Keratinocyte (primary cell): ENCODE results near the gene COL20A1. TPM values are rescaled to one million over a fixed set of nuclear protein-coding genes. Genes with fewer than 3 reads are reported as not detected.

ENCODE experiments used
- DNase-seq: peaks from one replicate; pipeline ENCODE4 v3.0.0-alpha.2; 2011; ENCODE audit warnings: low read depth, missing footprints, low spot score
- FAIRE-seq: peaks from 2 replicates; lab custom pipeline; 2011; peaks lifted over from hg19 to GRCh38; lab: Jason Lieb, UNC
- H2AFZ ChIP-seq: 2 replicates; pipeline ENCODE4 v1.6.0; 2012; ENCODE audit warnings: low read length, control low read depth, inconsistent platforms; ENCODE audit not compliant: control insufficient read depth
- H3K27ac ChIP-seq: 2 replicates; pipeline ENCODE4 v1.5.1; 2011; ENCODE audit warnings: low read length; ENCODE audit not compliant: control insufficient read depth, insufficient read depth
- H3K27me3 ChIP-seq: 3 replicates; pipeline ENCODE4 v1.6.0; 2011; ENCODE audit warnings: low read length; ENCODE audit not compliant: control insufficient read depth, insufficient read depth; ENCODE audit errors: extremely low read depth
- H3K36me3 ChIP-seq, 2 experiments: 2 replicates in 1 of 2; 3 replicates in 1 of 2; pipeline ENCODE4 v1.5.1; 2011; ENCODE audit warnings: low read length in 2 of 2, mild to moderate bottlenecking in 1 of 2; ENCODE audit not compliant: control insufficient read depth in 2 of 2, insufficient read depth in 2 of 2; ENCODE audit errors: extremely low read depth in 1 of 2
- H3K4me1 ChIP-seq: 3 replicates; pipeline ENCODE4 v1.5.1; 2011; ENCODE audit warnings: low read length; ENCODE audit not compliant: control insufficient read depth, insufficient read depth; ENCODE audit errors: extremely low read depth
- H3K4me2 ChIP-seq: 3 replicates; pipeline ENCODE4 v1.6.0; 2011; ENCODE audit warnings: low read depth, low read length; ENCODE audit not compliant: control insufficient read depth, insufficient read depth; ENCODE audit errors: extremely low read depth
- H3K4me3 ChIP-seq, 3 experiments: fragments of 200-600 bp in 1 of 3; sonication (generic) in 1 of 3; 2 replicates in 2 of 3; 3 replicates in 1 of 3; pipeline ENCODE4 v1.5.1; 2011 to 2016; ENCODE audit warnings: low read length in 3 of 3, mild to moderate bottlenecking in 3 of 3, control low read depth in 2 of 3, inconsistent platforms in 1 of 3, low read depth in 1 of 3, mixed read lengths in 1 of 3, mixed run types in 1 of 3, moderate library complexity in 1 of 3; ENCODE audit not compliant: control insufficient read depth in 2 of 3, insufficient read depth in 2 of 3; ENCODE audit errors: extremely low read depth in 1 of 3
- H3K79me2 ChIP-seq: 2 replicates; pipeline ENCODE4 v1.6.0; 2012; ENCODE audit warnings: low read length; ENCODE audit not compliant: control insufficient read depth, insufficient read depth
- H3K9ac ChIP-seq: 3 replicates; pipeline ENCODE4 v1.6.0; 2011; ENCODE audit warnings: low read length; ENCODE audit not compliant: control insufficient read depth, insufficient read depth; ENCODE audit errors: extremely low read depth
- H3K9me1 ChIP-seq: 3 replicates; pipeline ENCODE4 v1.6.0; 2011; ENCODE audit warnings: low read length; ENCODE audit not compliant: control insufficient read depth, insufficient read depth; ENCODE audit errors: extremely low read depth
- H3K9me3 ChIP-seq: 2 replicates; pipeline ENCODE4 v1.5.1; 2012; ENCODE audit warnings: low read depth, low read length; ENCODE audit not compliant: control insufficient read depth
- H4K20me1 ChIP-seq: 3 replicates; pipeline ENCODE4 v1.6.0; 2011; ENCODE audit warnings: low read length; ENCODE audit not compliant: control insufficient read depth, insufficient read depth; ENCODE audit errors: extremely low read depth
- CTCF ChIP-seq, 3 experiments: IDR thresholded peaks in 1 of 3; conservative IDR thresholded peaks in 1 of 3; optimal IDR thresholded peaks in 1 of 3; 2 replicates in 2 of 3; 3 replicates in 1 of 3; pipeline versions ENCODE3 to v1.5.1; 2011; ENCODE audit warnings: low read length in 3 of 3, mild to moderate bottlenecking in 3 of 3, moderate library complexity in 2 of 3, control low read depth in 1 of 3, inconsistent platforms in 1 of 3; ENCODE audit not compliant: insufficient read depth in 2 of 3; ENCODE audit errors: extremely low read depth in 1 of 3
- EZH2 ChIP-seq: IDR thresholded peaks from one replicate; pipeline ENCODE4 v1.6.1; 2012; ENCODE audit warnings: inconsistent platforms, mild to moderate bottlenecking, low read length, moderate library complexity
- dilution Hi-C: fragments of 300-500 bp; cut with MboI; formaldehyde crosslinking; loops from one replicate; pipeline ENCODE4 v1.7.0; 2020; ENCODE audit warnings: low sequenced_read_pairs; ENCODE audit not compliant: extremely low pct_ligation_motif_present
- polyA plus RNA-seq, 5 experiments: library from polyadenylated mRNA; depleted of rRNA in 3 of 5; stranded (reverse) in 3 of 5; stranded (forward) in 1 of 5; unstranded in 1 of 5; fragments of >200 nt; gene quantifications; 1 replicate in 1 of 5; 2 replicates in 3 of 5; 3 replicates in 1 of 5; pipeline versions ENCODE4 v1.2.1 to v1.2.3, GENCODE V29; 2011 to 2012; ENCODE audit warnings: missing spikeins in 2 of 5, low read depth in 1 of 5, low replicate concordance in 1 of 5

Gene COL20A1
- polyA plus RNA-seq, 1 donor (not counting 4 experiments of a cell fraction or from before 2014, with no cell fraction given), result not detected

- FAIRE-seq, result no peak
- dilution Hi-C loops, result no loop called here
- DNase-seq, result no peak
- Histone ChIP-seq H3K27ac (no peak overlapping the region), H3K27me3 (peaks cover 31% of the 10 kb centered on the region), H3K79me2 (no peaks in the 10 kb centered on the region), H3K9ac (no peak overlapping the region), H3K9me3 (no peaks in the 10 kb centered on the region), H4K20me1 (no peaks in the 10 kb centered on the region), H3K4me3 (no peak overlapping the region), H2AFZ (no peak overlapping the region), H3K4me2 (no peak overlapping the region), H3K9me1 (no peaks in the 10 kb centered on the region), H3K4me1 (no peaks in the 10 kb centered on the region), H3K36me3 (no peaks in the 10 kb centered on the region)
- no peak for TF ChIP-seq CTCF (optimal IDR thresholded peaks at IDR 0.05 in 1 of 3, IDR thresholded peaks at IDR 0.05 in 1 of 3, conservative IDR thresholded peaks at IDR 0.05 in 1 of 3; ENCODE audit: extremely low read depth in 1 of 3, insufficient read depth in 2 of 3, low read length in 3 of 3)
- TF ChIP-seq EZH2, result no peak
These were observed 5.8 kb downstream of the COL20A1 start for GRCh38 chr20:63298731-63299312.

DNA sequence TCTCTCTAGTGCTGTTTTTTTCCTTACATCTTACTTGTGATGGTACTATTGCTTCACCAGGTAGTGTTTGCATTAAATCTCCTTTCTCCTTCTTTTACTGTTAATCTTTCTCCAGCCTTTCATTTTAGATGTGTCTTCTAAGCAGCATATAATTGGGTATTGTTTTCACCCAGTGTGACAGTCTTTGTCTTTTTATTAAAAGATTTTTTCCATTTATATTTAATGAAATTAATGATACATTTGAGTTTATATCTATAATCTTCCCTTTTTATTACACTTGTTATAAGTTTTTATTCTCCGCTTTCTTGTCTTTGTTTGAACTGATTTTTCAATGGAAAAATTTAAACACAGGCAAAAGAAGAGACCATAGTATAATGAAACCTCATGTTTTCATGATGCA lies 8.7 kb downstream of the COL20A1 start:
- H3K4me3 ChIP-seq, result no peak overlapping the region
- no peaks in the 10 kb centered on the region for H4K20me1 ChIP-seq
- no peak for TF ChIP-seq CTCF (optimal IDR thresholded peaks at IDR 0.05 in 1 of 3, IDR thresholded peaks at IDR 0.05 in 1 of 3, conservative IDR thresholded peaks at IDR 0.05 in 1 of 3; ENCODE audit: extremely low read depth in 1 of 3, insufficient read depth in 2 of 3, low read length in 3 of 3)
- no peak for TF ChIP-seq EZH2
- H3K9me3 ChIP-seq, result no peaks in the 10 kb centered on the region
- no peaks in the 10 kb centered on the region for H3K79me2 ChIP-seq
- no peak overlapping the region for H2AFZ ChIP-seq
- peaks cover 6% of the 10 kb centered on the region for H3K27me3 ChIP-seq
- H3K9me1 ChIP-seq, result no peaks in the 10 kb centered on the region
- H3K4me2 ChIP-seq, result no peak overlapping the region
- FAIRE-seq, result no peak
- H3K36me3 ChIP-seq, result no peaks in the 10 kb centered on the region
- no peak overlapping the region for H3K27ac ChIP-seq
- no peak for DNase-seq
- H3K4me1 ChIP-seq, result no peaks in the 10 kb centered on the region
- H3K9ac ChIP-seq, result no peak overlapping the region
- dilution Hi-C loops, result no loop called here
